Suprapubic skin (tissue), 4 donors: ENCODE results near the gene GSG1.

Experiments
- POLR2A ChIP-seq, 2 donors: fragments of 450-650 bp; IDR thresholded peaks; one replicate each; pipeline ENCODE4 v1.6.1; 2017; ENCODE audit warnings: antibody characterized with exemption in 2 of 2, mild to moderate bottlenecking in 2 of 2, moderate library complexity in 2 of 2
- POLR2AphosphoS5 ChIP-seq, 3 donors: sonication (generic); formaldehyde crosslinking; IDR thresholded peaks; one replicate each; pipeline ENCODE4 v1.6.1; 2017; ENCODE audit warnings: antibody characterized with exemption in 3 of 3

GRCh38 chr12:13080266-13080665, 23.2 kb downstream of the GSG1 start:
- no peak for TF ChIP-seq POLR2AphosphoS5 (IDR thresholded peaks at IDR 0.05)
- TF ChIP-seq POLR2A (IDR thresholded peaks at IDR 0.05), result no peak
